Right atrium auricular region (tissue), 2 donors: ENCODE results near the gene PMPCA. TPM values are rescaled to one million over a fixed set of nuclear protein-coding genes. Genes with fewer than 3 reads are reported as not detected.

ENCODE experiments used
- DNase-seq: peaks from one replicate; pipeline ENCODE4 v3.0.0-alpha.2; 2019; ENCODE audit warnings: low spot score
- H3K27ac ChIP-seq, 2 donors: fragments of 200-600 bp; sonication (generic); 1 replicate in 1 of 2; 2 replicates in 1 of 2; pipeline ENCODE4 v1.5.1; 2016 to 2019
- H3K27me3 ChIP-seq, 2 donors: fragments of 200-600 bp; sonication (generic); one replicate each; pipeline versions ENCODE4 v1.5.1 to v1.6.0; 2017 to 2019
- H3K36me3 ChIP-seq: fragments of 200-600 bp; sonication (generic); one replicate; pipeline ENCODE4 v1.5.1; 2016
- H3K4me1 ChIP-seq, 2 donors: fragments of 200-600 bp; sonication (generic); one replicate each; pipeline versions ENCODE4 v1.5.1 to v1.6.0; 2017 to 2019
- H3K4me3 ChIP-seq, 2 donors: fragments of 200-600 bp; sonication (generic); 1 replicate in 1 of 2; 2 replicates in 1 of 2; pipeline ENCODE4 v1.5.1; 2017 to 2019; ENCODE audit warnings: mild to moderate bottlenecking in 1 of 2, moderate library complexity in 1 of 2
- H3K9me3 ChIP-seq, 2 donors: fragments of 200-600 bp; sonication (generic); one replicate each; pipeline ENCODE4 v1.5.1; 2019
- CTCF ChIP-seq, 2 donors: fragments of 200-600 bp; sonication (generic); IDR thresholded peaks; one replicate each; pipeline ENCODE4 v1.5.1; 2019; ENCODE audit warnings: antibody characterized with exemption in 2 of 2
- total RNA-seq, 2 donors: library from RNA; depleted of rRNA; stranded (reverse); fragments of >200 nt; gene quantifications; one replicate each; pipeline ENCODE4 v1.1.0, GENCODE V29; 2016

The PMPCA gene
- total RNA-seq, 2 donors from 2014 or later: 40.8 to 47.4 TPM

GRCh38 chr9:136379891-136380290 is 30.6 kb upstream of the PMPCA start:
- Histone ChIP-seq H3K27ac (no peak overlapping the region), H3K9me3 (no peaks in the 10 kb centered on the region), H3K36me3 (peaks cover 19% of the 10 kb centered on the region), H3K27me3 (no peaks in the 10 kb centered on the region), H3K4me3 (no peak overlapping the region), H3K4me1 (peaks cover 0 to 17% of the 10 kb centered on the region in 2 donors)
- no peak for TF ChIP-seq CTCF (IDR thresholded peaks at IDR 0.05)
- DNase-seq: no peak

- peaks cover 19% of the 10 kb centered on the region for H3K36me3 ChIP-seq
- no peak overlapping the region for H3K4me3 ChIP-seq
- no peak for TF ChIP-seq CTCF (IDR thresholded peaks at IDR 0.05)
Observed at GRCh38 chr9:136380381-136380780, 30.1 kb upstream of the PMPCA start.

GRCh38 chr9:136381311-136381710 is 29.1 kb upstream of the PMPCA start:
- no peak overlapping the region for H3K27ac ChIP-seq
- H3K27me3 ChIP-seq: no peaks in the 10 kb centered on the region
- H3K9me3 ChIP-seq: no peaks in the 10 kb centered on the region
- H3K36me3 ChIP-seq: peaks cover 19% of the 10 kb centered on the region
- H3K4me1 ChIP-seq: peaks cover 0 to 17% of the 10 kb centered on the region in 2 donors
- H3K4me3 ChIP-seq: no peak overlapping the region
- no peak for DNase-seq
- TF ChIP-seq CTCF (IDR thresholded peaks at IDR 0.05): no peak

More at GRCh38 chr9:136380381-136380780, 30.1 kb upstream of the PMPCA start:
- DNase-seq: no peak
- Histone ChIP-seq H3K27me3 (no peaks in the 10 kb centered on the region), H3K4me1 (peaks cover 0 to 17% of the 10 kb centered on the region in 2 donors), H3K9me3 (no peaks in the 10 kb centered on the region), H3K27ac (no peak overlapping the region)

- no peaks in the 10 kb centered on the region for H3K9me3 ChIP-seq
- peaks cover 22% of the 10 kb centered on the region for H3K36me3 ChIP-seq
- H3K27ac ChIP-seq: no peak overlapping the region
- TF ChIP-seq CTCF (IDR thresholded peaks at IDR 0.05): no peak
- H3K4me3 ChIP-seq: no peak overlapping the region
- peaks cover 0 to 17% of the 10 kb centered on the region in 2 donors for H3K4me1 ChIP-seq
- H3K27me3 ChIP-seq: no peaks in the 10 kb centered on the region
- DNase-seq: no peak
Observed at GRCh38 chr9:136381966-136382513, 28.4 kb upstream of the PMPCA start.

GRCh38 chr9:136383436-136383835 is 27.0 kb upstream of the PMPCA start:
- H3K9me3 ChIP-seq: no peaks in the 10 kb centered on the region
- no peak for TF ChIP-seq CTCF (IDR thresholded peaks at IDR 0.05)
- no peak for DNase-seq
- H3K4me3 ChIP-seq: no peak overlapping the region
- H3K4me1 ChIP-seq: peaks cover 0 to 12% of the 10 kb centered on the region in 2 donors
- H3K27ac ChIP-seq: no peak overlapping the region
- no peaks in the 10 kb centered on the region for H3K27me3 ChIP-seq
- peaks cover 36% of the 10 kb centered on the region for H3K36me3 ChIP-seq

GRCh38 chr9:136385015-136385414 is 25.4 kb upstream of the PMPCA start:
- peaks cover 0 to 6% of the 10 kb centered on the region in 2 donors for H3K4me1 ChIP-seq
- TF ChIP-seq CTCF (IDR thresholded peaks at IDR 0.05): no peak
- no peak overlapping the region for H3K4me3 ChIP-seq
- no peaks in the 10 kb centered on the region for H3K9me3 ChIP-seq
- H3K27me3 ChIP-seq: no peaks in the 10 kb centered on the region
- no peak overlapping the region for H3K27ac ChIP-seq
- DNase-seq: no peak
- H3K36me3 ChIP-seq: peaks cover 46% of the 10 kb centered on the region
